ENCODE results near the gene PCSK9.

- TF ChIP-seq CTCF (conservative IDR thresholded peaks at IDR 0.05 in 1 of 2, IDR thresholded peaks at IDR 0.05 in 1 of 2; ENCODE audit: extremely low read depth in 1 of 2, insufficient read depth in 1 of 2, low read depth in 1 of 2, low read length in 2 of 2) (no peak), EZH2 (IDR thresholded peaks at IDR 0.05; ENCODE audit: borderline replicate concordance, low read length) (no peak)
Observed at GRCh38 chr1:54998100-54998499, 41.2 kb upstream of the PCSK9 start.
